SJSA1 (cell line): ENCODE results near the gene DEXI. TPM values are rescaled to one million over a fixed set of nuclear protein-coding genes. Genes with fewer than 3 reads are reported as not detected.

Experiments used
- total RNA-seq: library from RNA; depleted of rRNA; stranded (reverse); fragments of >200 nt; shearing (Covaris generic); gene quantifications from 2 replicates; pipeline ENCODE4 v1.2.3, GENCODE V29; 2014; rRNA removed

The DEXI gene
- total RNA-seq, 1 experiment from 2014 or later = 43.5 TPM

Other genes starting within 250 kb of the DEXI start
- gene TEKT5, start 247.5 kb downstream of the DEXI start, total RNA-seq = not detected in 2 replicates
- 42.8 and 58.7 TPM in 2 replicates for gene NUBP1, start 198.6 kb downstream of the DEXI start, total RNA-seq
- gene TVP23A, start 123.7 kb downstream of the DEXI start, total RNA-seq = not detected in 2 replicates
- gene CIITA, start 65.3 kb downstream of the DEXI start, total RNA-seq = 0.08 TPM in 1 of 2 replicates, not detected in the other
- 14.8 and 19.1 TPM in 2 replicates for gene CLEC16A, start 2.1 kb upstream of the DEXI start, total RNA-seq